Keratinocyte (primary cell): ENCODE measurements around the gene CHN2. TPM values are rescaled to one million over a fixed set of nuclear protein-coding genes. Genes with fewer than 3 reads are reported as not detected.

Experiments used
- DNase-seq: peaks from one replicate; pipeline ENCODE4 v3.0.0-alpha.2; 2011; ENCODE audit warnings: low read depth, missing footprints, low spot score
- FAIRE-seq: peaks from 2 replicates; lab custom pipeline; 2011; peaks lifted over from hg19 to GRCh38; lab: Jason Lieb, UNC
- H2AFZ ChIP-seq: 2 replicates; pipeline ENCODE4 v1.6.0; 2012; ENCODE audit warnings: low read length, control low read depth, inconsistent platforms; ENCODE audit not compliant: control insufficient read depth
- H3K27ac ChIP-seq: 2 replicates; pipeline ENCODE4 v1.5.1; 2011; ENCODE audit warnings: low read length; ENCODE audit not compliant: control insufficient read depth, insufficient read depth
- H3K27me3 ChIP-seq: 3 replicates; pipeline ENCODE4 v1.6.0; 2011; ENCODE audit warnings: low read length; ENCODE audit not compliant: control insufficient read depth, insufficient read depth; ENCODE audit errors: extremely low read depth
- H3K36me3 ChIP-seq, 2 experiments: 2 replicates in 1 of 2; 3 replicates in 1 of 2; pipeline ENCODE4 v1.5.1; 2011; ENCODE audit warnings: low read length in 2 of 2, mild to moderate bottlenecking in 1 of 2; ENCODE audit not compliant: control insufficient read depth in 2 of 2, insufficient read depth in 2 of 2; ENCODE audit errors: extremely low read depth in 1 of 2
- H3K4me1 ChIP-seq: 3 replicates; pipeline ENCODE4 v1.5.1; 2011; ENCODE audit warnings: low read length; ENCODE audit not compliant: control insufficient read depth, insufficient read depth; ENCODE audit errors: extremely low read depth
- H3K4me2 ChIP-seq: 3 replicates; pipeline ENCODE4 v1.6.0; 2011; ENCODE audit warnings: low read depth, low read length; ENCODE audit not compliant: control insufficient read depth, insufficient read depth; ENCODE audit errors: extremely low read depth
- H3K4me3 ChIP-seq, 3 experiments: fragments of 200-600 bp in 1 of 3; sonication (generic) in 1 of 3; 2 replicates in 2 of 3; 3 replicates in 1 of 3; pipeline ENCODE4 v1.5.1; 2011 to 2016; ENCODE audit warnings: low read length in 3 of 3, mild to moderate bottlenecking in 3 of 3, control low read depth in 2 of 3, inconsistent platforms in 1 of 3, low read depth in 1 of 3, mixed read lengths in 1 of 3, mixed run types in 1 of 3, moderate library complexity in 1 of 3; ENCODE audit not compliant: control insufficient read depth in 2 of 3, insufficient read depth in 2 of 3; ENCODE audit errors: extremely low read depth in 1 of 3
- H3K79me2 ChIP-seq: 2 replicates; pipeline ENCODE4 v1.6.0; 2012; ENCODE audit warnings: low read length; ENCODE audit not compliant: control insufficient read depth, insufficient read depth
- H3K9ac ChIP-seq: 3 replicates; pipeline ENCODE4 v1.6.0; 2011; ENCODE audit warnings: low read length; ENCODE audit not compliant: control insufficient read depth, insufficient read depth; ENCODE audit errors: extremely low read depth
- H3K9me1 ChIP-seq: 3 replicates; pipeline ENCODE4 v1.6.0; 2011; ENCODE audit warnings: low read length; ENCODE audit not compliant: control insufficient read depth, insufficient read depth; ENCODE audit errors: extremely low read depth
- H3K9me3 ChIP-seq: 2 replicates; pipeline ENCODE4 v1.5.1; 2012; ENCODE audit warnings: low read depth, low read length; ENCODE audit not compliant: control insufficient read depth
- H4K20me1 ChIP-seq: 3 replicates; pipeline ENCODE4 v1.6.0; 2011; ENCODE audit warnings: low read length; ENCODE audit not compliant: control insufficient read depth, insufficient read depth; ENCODE audit errors: extremely low read depth
- EZH2 ChIP-seq: IDR thresholded peaks from one replicate; pipeline ENCODE4 v1.6.1; 2012; ENCODE audit warnings: inconsistent platforms, mild to moderate bottlenecking, low read length, moderate library complexity
- dilution Hi-C: fragments of 300-500 bp; cut with MboI; formaldehyde crosslinking; loops from one replicate; pipeline ENCODE4 v1.7.0; 2020; ENCODE audit warnings: low sequenced_read_pairs; ENCODE audit not compliant: extremely low pct_ligation_motif_present
- polyA plus RNA-seq, 5 experiments: library from polyadenylated mRNA; depleted of rRNA in 3 of 5; stranded (reverse) in 3 of 5; stranded (forward) in 1 of 5; unstranded in 1 of 5; fragments of >200 nt; gene quantifications; 1 replicate in 1 of 5; 2 replicates in 3 of 5; 3 replicates in 1 of 5; pipeline versions ENCODE4 v1.2.1 to v1.2.3, GENCODE V29; 2011 to 2012; ENCODE audit warnings: missing spikeins in 2 of 5, low read depth in 1 of 5, low replicate concordance in 1 of 5
- TF ChIP-seq, protein P1 (sequence below), 3 experiments: IDR thresholded peaks in 1 of 3; conservative IDR thresholded peaks in 1 of 3; optimal IDR thresholded peaks in 1 of 3; 2 replicates in 2 of 3; 3 replicates in 1 of 3; pipeline versions ENCODE3 to v1.5.1; 2011; ENCODE audit warnings: low read length in 3 of 3, mild to moderate bottlenecking in 3 of 3, moderate library complexity in 2 of 3, control low read depth in 1 of 3, inconsistent platforms in 1 of 3; ENCODE audit not compliant: insufficient read depth in 2 of 3; ENCODE audit errors: extremely low read depth in 1 of 3

Gene CHN2
- polyA plus RNA-seq, 1 donor (not counting 4 experiments of a cell fraction or from before 2014, with no cell fraction given), result 1.8 TPM

DNA sequence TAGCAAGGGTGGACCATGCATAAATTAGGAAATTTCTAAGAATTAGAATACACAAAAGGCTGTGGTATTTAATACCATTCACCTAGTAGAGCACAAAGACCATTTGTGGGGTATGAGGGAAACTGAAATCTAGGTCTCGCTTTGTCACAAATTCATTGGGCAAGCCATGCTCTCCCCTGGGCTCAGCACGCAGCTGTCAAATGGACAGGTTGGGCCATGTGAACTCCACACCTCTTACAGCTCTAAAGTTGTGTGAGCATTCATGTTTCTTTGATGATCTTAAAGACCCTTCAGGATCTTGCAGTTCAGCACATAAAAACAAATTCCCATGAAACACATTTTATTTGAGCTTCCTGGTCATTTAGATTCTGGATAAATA, 121.3 kb downstream of the CHN2 start:
- Histone ChIP-seq H3K27me3 (no peaks in the 10 kb centered on the region), H3K79me2 (no peaks in the 10 kb centered on the region), H4K20me1 (no peaks in the 10 kb centered on the region), H3K4me3 (no peak overlapping the region), H2AFZ (no peak overlapping the region), H3K4me2 (no peak overlapping the region), H3K9ac (no peak overlapping the region), H3K36me3 (no peaks in the 10 kb centered on the region), H3K9me1 (no peaks in the 10 kb centered on the region), H3K27ac (no peak overlapping the region), H3K9me3 (no peaks in the 10 kb centered on the region), H3K4me1 (no peaks in the 10 kb centered on the region)
- TF ChIP-seq, protein P1, sequence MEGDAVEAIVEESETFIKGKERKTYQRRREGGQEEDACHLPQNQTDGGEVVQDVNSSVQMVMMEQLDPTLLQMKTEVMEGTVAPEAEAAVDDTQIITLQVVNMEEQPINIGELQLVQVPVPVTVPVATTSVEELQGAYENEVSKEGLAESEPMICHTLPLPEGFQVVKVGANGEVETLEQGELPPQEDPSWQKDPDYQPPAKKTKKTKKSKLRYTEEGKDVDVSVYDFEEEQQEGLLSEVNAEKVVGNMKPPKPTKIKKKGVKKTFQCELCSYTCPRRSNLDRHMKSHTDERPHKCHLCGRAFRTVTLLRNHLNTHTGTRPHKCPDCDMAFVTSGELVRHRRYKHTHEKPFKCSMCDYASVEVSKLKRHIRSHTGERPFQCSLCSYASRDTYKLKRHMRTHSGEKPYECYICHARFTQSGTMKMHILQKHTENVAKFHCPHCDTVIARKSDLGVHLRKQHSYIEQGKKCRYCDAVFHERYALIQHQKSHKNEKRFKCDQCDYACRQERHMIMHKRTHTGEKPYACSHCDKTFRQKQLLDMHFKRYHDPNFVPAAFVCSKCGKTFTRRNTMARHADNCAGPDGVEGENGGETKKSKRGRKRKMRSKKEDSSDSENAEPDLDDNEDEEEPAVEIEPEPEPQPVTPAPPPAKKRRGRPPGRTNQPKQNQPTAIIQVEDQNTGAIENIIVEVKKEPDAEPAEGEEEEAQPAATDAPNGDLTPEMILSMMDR (optimal IDR thresholded peaks at IDR 0.05 in 1 of 3, IDR thresholded peaks at IDR 0.05 in 1 of 3, conservative IDR thresholded peaks at IDR 0.05 in 1 of 3; ENCODE audit: extremely low read depth in 1 of 3, insufficient read depth in 2 of 3, low read length in 3 of 3), result no peak
- no peak for TF ChIP-seq EZH2
- dilution Hi-C loops, result no loop called here
- FAIRE-seq (no peak), DNase-seq (no peak)

DNA sequence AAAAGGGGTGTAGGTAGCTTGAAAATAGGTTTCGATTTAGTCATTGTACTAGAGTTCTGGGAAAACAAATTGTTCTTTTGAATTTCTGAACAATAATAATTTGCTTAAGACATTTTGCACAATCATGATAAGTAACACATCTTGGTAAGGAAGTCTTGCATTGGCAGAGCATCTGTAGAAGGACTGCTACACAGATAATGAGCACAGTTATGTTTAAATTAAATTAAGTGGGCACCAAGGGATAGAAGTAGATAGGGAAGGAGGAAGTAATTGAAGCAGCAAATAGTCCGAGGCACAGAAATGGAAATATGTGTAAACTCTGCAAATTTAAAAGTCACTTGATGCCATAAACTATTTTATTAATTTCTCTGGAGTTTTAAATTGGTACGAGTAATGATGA, 122.4 kb downstream of the CHN2 start:
- H3K27me3 ChIP-seq, result no peaks in the 10 kb centered on the region
- no peak overlapping the region for H3K9ac ChIP-seq
- no peaks in the 10 kb centered on the region for H3K79me2 ChIP-seq
- H3K9me1 ChIP-seq, result no peaks in the 10 kb centered on the region
- no peak overlapping the region for H2AFZ ChIP-seq
- H3K27ac ChIP-seq, result no peak overlapping the region
- no peaks in the 10 kb centered on the region for H4K20me1 ChIP-seq
- no peak for DNase-seq
- TF ChIP-seq EZH2, result no peak
- TF ChIP-seq, protein P1 (optimal IDR thresholded peaks at IDR 0.05 in 1 of 3, IDR thresholded peaks at IDR 0.05 in 1 of 3, conservative IDR thresholded peaks at IDR 0.05 in 1 of 3; ENCODE audit: extremely low read depth in 1 of 3, insufficient read depth in 2 of 3, low read length in 3 of 3), result no peak
- no peaks in the 10 kb centered on the region for H3K9me3 ChIP-seq
- FAIRE-seq, result no peak
- H3K36me3 ChIP-seq, result no peaks in the 10 kb centered on the region
- H3K4me1 ChIP-seq, result no peaks in the 10 kb centered on the region
- no peak overlapping the region for H3K4me3 ChIP-seq
- H3K4me2 ChIP-seq, result no peak overlapping the region
- dilution Hi-C loops, result no loop called here
